GM13977 (cell line): ENCODE results near the gene MT1B.

Source experiments
- DNase-seq: peaks from one replicate; pipeline ENCODE4 v3.0.0; 2012; ENCODE audit warnings: low spot score
- CTCF ChIP-seq: IDR thresholded peaks from 2 replicates; pipeline ENCODE4 v1.5.1; 2012; ENCODE audit warnings: mild to moderate bottlenecking, control low read depth; ENCODE audit not compliant: insufficient read depth; ENCODE audit errors: extremely low read depth, missing control alignments
- in situ Hi-C: fragments of 300-500 bp; cut with MboI; formaldehyde crosslinking; loops from one replicate; pipeline ENCODE4 v1.12.0; 2022; ENCODE audit warnings: low sequenced_read_pairs, low pct_unique_long_range_greater_than_20kb, mixed read lengths, inconsistent platforms; ENCODE audit not compliant: unreplicated experiment

MT1B gene

GRCh38 chr16:56611281-56611833 is 40.3 kb upstream of the MT1B start:
- DNase-seq: no peak
- in situ Hi-C loops: no loop called here
- TF ChIP-seq CTCF: no peak

GRCh38 chr16:56613706-56614105 is 38.0 kb upstream of the MT1B start:
- DNase-seq: no peak
- in situ Hi-C loops: no loop called here
- TF ChIP-seq CTCF: no peak

GRCh38 chr16:56614549-56614991 is 37.1 kb upstream of the MT1B start:
- DNase-seq: no peak
- TF ChIP-seq CTCF: no peak
- in situ Hi-C loops: no loop called here

GRCh38 chr16:56615353-56615752 is 36.3 kb upstream of the MT1B start:
- no peak for DNase-seq
- in situ Hi-C loops: no loop called here
- TF ChIP-seq CTCF: no peak

- in situ Hi-C loops: no loop called here
- TF ChIP-seq CTCF: no peak
- no peak for DNase-seq
Measured at GRCh38 chr16:56616608-56617211, 35.0 kb upstream of the MT1B start.

- in situ Hi-C loops: no loop called here
- no peak for TF ChIP-seq CTCF
Measured at GRCh38 chr16:56617212-56618085, 34.2 kb upstream of the MT1B start.

More at GRCh38 chr16:56617212-56618085, 34.2 kb upstream of the MT1B start:
- DNase-seq: no peak
